GM12891 (cell line): ENCODE data around the gene FCAMR.

ENCODE experiments used
- POLR2A ChIP-seq: IDR thresholded peaks from 2 replicates; pipeline ENCODE4 v1.6.1; 2011; ENCODE audit warnings: low read depth, low read length, control low read depth
- POLR2AphosphoS5 ChIP-seq: IDR thresholded peaks from 2 replicates; pipeline ENCODE4 v1.6.1; 2011; ENCODE audit warnings: low read depth, low read length, control low read depth
- POU2F2 ChIP-seq: IDR thresholded peaks from 2 replicates; pipeline ENCODE4 v1.6.1; 2011; ENCODE audit warnings: low read depth, mild to moderate bottlenecking, control low read depth, low read length, moderate library complexity
- SPI1 ChIP-seq: IDR thresholded peaks from 2 replicates; pipeline ENCODE4 v1.6.1; 2011; ENCODE audit warnings: low read depth, low read length, control low read depth
- TAF1 ChIP-seq: IDR thresholded peaks from 2 replicates; pipeline ENCODE4 v1.6.1; 2011; ENCODE audit warnings: low read depth, low read length, control low read depth

DNA sequence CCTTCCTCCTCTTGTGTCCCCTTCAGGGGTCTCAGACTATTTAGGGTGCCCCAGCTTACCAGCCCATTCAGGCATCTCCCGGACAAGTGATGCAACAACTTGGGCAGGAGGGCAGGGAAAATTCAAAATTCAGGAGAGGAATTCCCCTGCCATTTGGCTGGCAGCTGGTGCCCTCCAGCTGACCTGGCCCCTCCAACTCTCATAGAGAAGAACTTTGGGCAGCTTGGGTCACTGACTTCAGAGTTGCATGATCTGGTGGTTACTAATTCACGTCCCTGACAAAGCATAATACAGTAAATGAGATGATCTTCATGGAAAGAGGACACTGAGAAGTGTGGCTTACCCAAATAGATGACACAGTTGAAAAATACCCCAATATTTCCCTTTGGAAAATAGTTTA, at the start of gene FCAMR:
- no peak for TF ChIP-seq POLR2A
- TF ChIP-seq TAF1: no peak
- TF ChIP-seq POLR2AphosphoS5: no peak
- no peak for TF ChIP-seq SPI1
- TF ChIP-seq POU2F2: no peak
